PC-3 (cell line): ENCODE data around the gene CAMK1G. TPM values are rescaled to one million over a fixed set of nuclear protein-coding genes. Genes with fewer than 3 reads are reported as not detected.
A peak's percentile ranks its signal among the peaks of the same experiment; 100 is the strongest.

ENCODE experiments used
- ATAC-seq: fragments of 200-7000 bp; cut with Tn5 transposase; 2 replicates; pipeline ENCODE4 v1.9.1; 2020; ENCODE audit warnings: mild to moderate bottlenecking, moderate library complexity
- BruUV-seq: library from RNA; stranded (reverse); fragments of 400-500 nt; replicated peaks from 2 replicates; lab custom pipeline; 2021; lab: Mats Ljungman, UMichigan
- CTCF ChIA-PET: fragments of 300-600 bp; sonication (Branson Sonifier 250); formaldehyde crosslinking; loops from one replicate; lab custom pipeline; 2022; ENCODE audit warnings: antibody characterized with exemption; lab: Charles Lee
- POLR2A ChIA-PET: fragments of 300-600 bp; sonication (Branson Sonifier 250); formaldehyde crosslinking; loops from one replicate; lab custom pipeline; 2022; ENCODE audit warnings: antibody characterized with exemption; ENCODE audit not compliant: unreplicated experiment; lab: Charles Lee
- DNase-seq: peaks from one replicate; pipeline ENCODE4 v3.0.0-alpha.2; 2015
- H2AFZ ChIP-seq: fragments of 300-600 bp; sonication (generic); 2 replicates; pipeline ENCODE4 v1.6.0; 2016; ENCODE audit warnings: antibody characterized with exemption, low read length
- H3F3A ChIP-seq: fragments of 300-600 bp; sonication (generic); one replicate; pipeline ENCODE4 v1.6.0; 2017; ENCODE audit warnings: antibody characterized with exemption, low read length, control low read depth, mild to moderate bottlenecking; ENCODE audit not compliant: unreplicated experiment
- H3K27ac ChIP-seq: fragments of 300-600 bp; sonication (generic); 2 replicates; pipeline ENCODE4 v1.5.1; 2016; ENCODE audit warnings: mild to moderate bottlenecking, low read length
- H3K27me3 ChIP-seq: fragments of 300-600 bp; sonication (generic); 2 replicates; pipeline ENCODE4 v1.6.1; 2016; ENCODE audit warnings: low read length, mixed read lengths
- H3K36me3 ChIP-seq: fragments of 300-600 bp; sonication (generic); 2 replicates; pipeline ENCODE4 v1.6.1; 2016; ENCODE audit warnings: low read depth, mixed run types, low read length, mixed read lengths
- H3K4me1 ChIP-seq: fragments of 300-600 bp; sonication (generic); 2 replicates; pipeline ENCODE4 v1.5.1; 2016; ENCODE audit warnings: low read length; ENCODE audit not compliant: insufficient read depth
- H3K4me2 ChIP-seq: fragments of 300-600 bp; sonication (generic); 2 replicates; pipeline ENCODE4 v1.6.0; 2016; ENCODE audit warnings: low read length
- H3K4me3 ChIP-seq: fragments of 300-600 bp; sonication (generic); 2 replicates; pipeline ENCODE4 v1.5.1; 2016; ENCODE audit warnings: mild to moderate bottlenecking, low read length, mixed read lengths
- H3K79me2 ChIP-seq: fragments of 300-600 bp; sonication (generic); 2 replicates; pipeline ENCODE4 v1.6.1; 2017; ENCODE audit warnings: low read length, mixed read lengths
- H3K9ac ChIP-seq: fragments of 300-600 bp; sonication (generic); 2 replicates; pipeline ENCODE4 v1.6.0; 2016; ENCODE audit warnings: mild to moderate bottlenecking, low read length
- H3K9me2 ChIP-seq: fragments of 300-600 bp; sonication (generic); replicated peaks from 2 replicates; pipeline ENCODE4 v1.6.1; 2016; ENCODE audit warnings: mixed run types, low read length, mixed read lengths
- H3K9me3 ChIP-seq: fragments of 300-600 bp; sonication (generic); 2 replicates; pipeline ENCODE4 v1.6.1; 2016; ENCODE audit warnings: low read length, mixed read lengths
- H4K20me1 ChIP-seq: fragments of 300-600 bp; sonication (generic); 2 replicates; pipeline ENCODE4 v1.6.1; 2016; ENCODE audit warnings: low read length, mixed read lengths
- CTCF ChIP-seq: fragments of 300-600 bp; sonication (generic); conservative IDR thresholded peaks from 2 replicates; pipeline ENCODE4 v1.5.1; 2017; ENCODE audit warnings: antibody characterized with exemption, low read depth, mild to moderate bottlenecking, low read length
- EZH2 ChIP-seq: fragments of 300-600 bp; sonication (generic); IDR thresholded peaks from one replicate; pipeline ENCODE4 v1.6.1; 2017; ENCODE audit warnings: antibody characterized with exemption, mild to moderate bottlenecking, low read length; ENCODE audit not compliant: unreplicated experiment
- EZH2phosphoT487 ChIP-seq: fragments of 300-600 bp; sonication (generic); IDR thresholded peaks from 2 replicates; pipeline ENCODE4 v1.6.1; 2018; ENCODE audit warnings: mild to moderate bottlenecking, antibody characterized with exemption, low read length, borderline replicate concordance
- intact Hi-C: fragments of 100-400 bp; cut with micrococcal nuclease; formaldehyde crosslinking; loops from 2 replicates; pipeline ENCODE4 v1.9.0; 2023
- total RNA-seq: library from RNA; depleted of rRNA; stranded (reverse); fragments of >200 nt; gene quantifications from 2 replicates; pipeline ENCODE4 v1.2.3, GENCODE V29; 2014

CAMK1G gene
- total RNA-seq, 1 experiment from 2014 or later, result not detected

- Histone ChIP-seq H3K27me3 (no peaks in the 10 kb centered on the region), H3K79me2 (no peaks in the 10 kb centered on the region), H3K9me2 (no peaks in the 10 kb centered on the region), H3K4me3 (no peak overlapping the region), H4K20me1 (0 out of 2 replicates have a peak, but pooled peaks cover 15% of the 10 kb centered on the region), H3K36me3 (peaks cover 50% of the 10 kb centered on the region), H3K4me1 (peaks cover 17% of the 10 kb centered on the region), H3F3A (peaks cover 31% of the 10 kb centered on the region), H3K9me3 (no peaks in the 10 kb centered on the region), H3K27ac (no peak overlapping the region), H2AFZ (no peak overlapping the region), H3K9ac (no peak overlapping the region), H3K4me2 (no peak overlapping the region)
- POLR2A ChIA-PET, result interaction anchor here (0.6 kb wide), 1 partner anchor 759 kb away, joined by 3 read pairs; no protein-coding TSS in a partner anchor
- BruUV-seq, result no TSS peak
- DNase-seq (no peak), ATAC-seq (no peak)
- CTCF ChIA-PET, result no interaction called here
- intact Hi-C loops, result no loop called here
- TF ChIP-seq EZH2phosphoT487 (no peak), CTCF (no peak), EZH2 (no peak)
Observed at GRCh38 chr1:209613400-209614150, 30.1 kb downstream of the CAMK1G start.

- H3K4me2 ChIP-seq, result no peak overlapping the region
- H3K36me3 ChIP-seq, result peaks cover 55% of the 10 kb centered on the region
- intact Hi-C loops, result no loop called here
- H3K27me3 ChIP-seq, result no peaks in the 10 kb centered on the region
- H3K79me2 ChIP-seq, result no peaks in the 10 kb centered on the region
- no peak overlapping the region for H3K27ac ChIP-seq
- H3K4me1 ChIP-seq, result peaks cover 17% of the 10 kb centered on the region
- H3K9me3 ChIP-seq, result no peaks in the 10 kb centered on the region
- H3F3A ChIP-seq, result peaks cover 31% of the 10 kb centered on the region
- H3K9ac ChIP-seq, result no peak overlapping the region
- no peak overlapping the region for H2AFZ ChIP-seq
- POLR2A ChIA-PET, result no interaction called here
- TF ChIP-seq CTCF, result no peak
- BruUV-seq, result no TSS peak
- 0 out of 2 replicates have a peak, but pooled peaks cover 15% of the 10 kb centered on the region for H4K20me1 ChIP-seq
- ATAC-seq, result no peak
- no peaks in the 10 kb centered on the region for H3K9me2 ChIP-seq
- CTCF ChIA-PET, result no interaction called here
- no peak overlapping the region for H3K4me3 ChIP-seq
- no peak for DNase-seq
Observed at GRCh38 chr1:209614151-209614420, 30.6 kb downstream of the CAMK1G start.

- Histone ChIP-seq H3K27me3 (no peaks in the 10 kb centered on the region), H3K4me3 (no peak overlapping the region), H3K9me3 (no peaks in the 10 kb centered on the region), H3K9me2 (no peaks in the 10 kb centered on the region), H2AFZ (no peak overlapping the region), H3F3A (peaks cover 35% of the 10 kb centered on the region), H4K20me1 (0 out of 2 replicates have a peak, but pooled peaks cover 20% of the 10 kb centered on the region), H3K36me3 (peaks cover 64% of the 10 kb centered on the region), H3K9ac (no peak overlapping the region), H3K4me2 (no peak overlapping the region), H3K79me2 (no peaks in the 10 kb centered on the region), H3K4me1 (peaks cover 10% of the 10 kb centered on the region), H3K27ac (no peak overlapping the region)
- no peak for TF ChIP-seq EZH2phosphoT487
- no peak for TF ChIP-seq EZH2
- no peak for TF ChIP-seq CTCF
- ChIA-PET POLR2A (no interaction called here), CTCF (no interaction called here)
- intact Hi-C loops, result no loop called here
- TSS peak; percentile 45 for BruUV-seq
- no peak for ATAC-seq
- no peak for DNase-seq
Observed at GRCh38 chr1:209614906-209615305, 31.4 kb downstream of the CAMK1G start.
